H1 (cell line): ENCODE data around the gene COL4A1. TPM values are rescaled to one million over a fixed set of nuclear protein-coding genes. Genes with fewer than 3 reads are reported as not detected.

Source experiments
- CTCF ChIA-PET: fragments of 300-600 bp; sonication (Branson Sonifier 250); formaldehyde crosslinking; loops from one replicate; lab custom pipeline; 2021; ENCODE audit not compliant: partially characterized antibody; lab: Charles Lee
- POLR2A ChIA-PET: fragments of 300-600 bp; sonication (Branson Sonifier 250); formaldehyde crosslinking; loops from one replicate; lab custom pipeline; 2021; ENCODE audit warnings: inconsistent platforms; ENCODE audit not compliant: partially characterized antibody; lab: Charles Lee
- DNase-seq, 2 experiments: peaks; one replicate each; pipeline versions ENCODE4 v3.0.0 to v3.0.0-alpha.2; 2010 to 2022; ENCODE audit warnings: low spot score in 2 of 2, low read depth in 1 of 2, mixed read lengths in 1 of 2
- FAIRE-seq: peaks from 2 replicates; lab custom pipeline; 2011; peaks lifted over from hg19 to GRCh38; lab: Jason Lieb, UNC
- H2AFZ ChIP-seq: 2 replicates; pipeline ENCODE4 v1.8.1; 2012; ENCODE audit warnings: low read length, inconsistent platforms
- H2AK5ac ChIP-seq: 2 replicates; pipeline ENCODE4 v1.6.1; 2013; ENCODE audit warnings: low read depth, low read length
- H2BK120ac ChIP-seq: replicated peaks from 2 replicates; pipeline ENCODE3; 2013; ENCODE audit warnings: low read depth, low read length, inconsistent platforms
- H2BK12ac ChIP-seq: 2 replicates; pipeline ENCODE4 v1.6.1; 2013; ENCODE audit warnings: low read depth, low read length
- H2BK15ac ChIP-seq: 2 replicates; pipeline ENCODE4 v1.6.1; 2013; ENCODE audit warnings: low read length
- H2BK20ac ChIP-seq: 2 replicates; pipeline ENCODE4 v1.6.1; 2013; ENCODE audit warnings: low read length
- H2BK5ac ChIP-seq: 2 replicates; pipeline ENCODE4 v1.6.1; 2013; ENCODE audit warnings: low read depth, low read length
- H3K14ac ChIP-seq: 2 replicates; pipeline ENCODE4 v1.6.1; 2013; ENCODE audit warnings: inconsistent platforms; ENCODE audit not compliant: insufficient read length
- H3K18ac ChIP-seq: 2 replicates; pipeline ENCODE4 v1.6.1; 2013; ENCODE audit warnings: low read length; ENCODE audit errors: extremely low read depth
- H3K23ac ChIP-seq: 2 replicates; pipeline ENCODE4 v1.6.1; 2013; ENCODE audit warnings: inconsistent platforms; ENCODE audit not compliant: insufficient read length
- H3K23me2 ChIP-seq: 2 replicates; pipeline ENCODE4 v1.6.1; 2013; ENCODE audit warnings: low read depth, low read length
- H3K27ac ChIP-seq: 2 replicates; pipeline ENCODE4 v1.6.1; 2011; ENCODE audit warnings: low read depth, low read length, inconsistent platforms
- H3K27me3 ChIP-seq, 4 experiments: replicated peaks in 1 of 4; 1 replicate in 1 of 4; 2 replicates in 3 of 4; pipeline versions ENCODE4 v1.6.1 to v1.8.1; 2011 to 2013; ENCODE audit warnings: low read length in 3 of 4, mild to moderate bottlenecking in 3 of 4, inconsistent platforms in 2 of 4, mixed read lengths in 2 of 4, moderate library complexity in 1 of 4; ENCODE audit not compliant: control insufficient read depth in 3 of 4, insufficient read depth in 3 of 4; ENCODE audit errors: extremely low read depth in 1 of 4
- H3K36me3 ChIP-seq, 4 experiments: 2 replicates each; pipeline versions ENCODE4 v1.6.1 to v1.8.1; 2011 to 2013; ENCODE audit warnings: mild to moderate bottlenecking in 4 of 4, low read length in 3 of 4, moderate library complexity in 2 of 4, control low read depth in 1 of 4, inconsistent platforms in 1 of 4; ENCODE audit not compliant: insufficient read depth in 4 of 4, control insufficient read depth in 2 of 4
- H3K4ac ChIP-seq: replicated peaks from 2 replicates; pipeline ENCODE3; 2013; ENCODE audit warnings: low read length, low read depth, mixed read lengths, inconsistent platforms; ENCODE audit not compliant: insufficient read length
- H3K4me1 ChIP-seq, 4 experiments: replicated peaks in 1 of 4; 1 replicate in 1 of 4; 2 replicates in 3 of 4; pipeline versions ENCODE4 v1.6.1 to v1.8.1; 2011 to 2013; ENCODE audit warnings: low read length in 3 of 4, inconsistent platforms in 2 of 4, mixed read lengths in 1 of 4; ENCODE audit not compliant: insufficient read depth in 4 of 4, control insufficient read depth in 3 of 4
- H3K4me2 ChIP-seq, 2 experiments: 2 replicates each; pipeline versions ENCODE4 v1.6.1 to v1.8.1; 2011 to 2013; ENCODE audit warnings: low read depth in 2 of 2, low read length in 2 of 2, control low read depth in 1 of 2, inconsistent platforms in 1 of 2, mild to moderate bottlenecking in 1 of 2; ENCODE audit not compliant: insufficient read depth in 1 of 2
- H3K4me3 ChIP-seq, 4 experiments: fragments of 200-600, 300-600 bp in 1 of 4; sonication (generic), shearing (Covaris generic), sonication (Bioruptor Twin) in 1 of 4; 2 replicates each; pipeline versions ENCODE4 v1.5.1 to v1.8.1; 2011 to 2016; ENCODE audit warnings: low read length in 4 of 4, low read depth in 3 of 4, control low read depth in 2 of 4, inconsistent platforms in 2 of 4, mild to moderate bottlenecking in 2 of 4, mixed read lengths in 1 of 4, moderate library complexity in 1 of 4; ENCODE audit not compliant: insufficient read depth in 2 of 4; ENCODE audit errors: extremely low read depth in 1 of 4
- H3K56ac ChIP-seq: replicated peaks from 2 replicates; pipeline ENCODE3; 2013; ENCODE audit warnings: low read depth, mild to moderate bottlenecking, mixed read lengths, low read length, inconsistent platforms; ENCODE audit not compliant: insufficient read length
- H3K79me1 ChIP-seq: 2 replicates; pipeline ENCODE4 v1.6.1; 2013; ENCODE audit warnings: low read depth, low read length, control low read depth
- H3K79me2 ChIP-seq, 2 experiments: 2 replicates each; pipeline versions ENCODE4 v1.6.1 to v1.8.1; 2012 to 2013; ENCODE audit warnings: low read length in 2 of 2, mild to moderate bottlenecking in 2 of 2, inconsistent platforms in 1 of 2; ENCODE audit not compliant: insufficient read depth in 2 of 2, control insufficient read depth in 1 of 2
- H3K9ac ChIP-seq, 4 experiments: replicated peaks in 1 of 4; 1 replicate in 1 of 4; 2 replicates in 3 of 4; pipeline versions ENCODE4 v1.6.1 to v1.8.1; 2011 to 2013; ENCODE audit warnings: low read depth in 3 of 4, low read length in 3 of 4, control low read depth in 2 of 4, mild to moderate bottlenecking in 2 of 4, moderate library complexity in 2 of 4, inconsistent platforms in 1 of 4; ENCODE audit errors: extremely low read depth in 1 of 4
- H3K9me3 ChIP-seq, 2 experiments: 2 replicates each; pipeline versions ENCODE4 v1.6.1 to v1.8.1; 2012 to 2013; ENCODE audit warnings: mild to moderate bottlenecking in 2 of 2, moderate library complexity in 2 of 2, control low read depth in 1 of 2, inconsistent platforms in 1 of 2, low read depth in 1 of 2, low read length in 1 of 2, mixed read lengths in 1 of 2; ENCODE audit not compliant: insufficient read depth in 2 of 2
- H4K20me1 ChIP-seq, 2 experiments: replicated peaks in 1 of 2; 2 replicates each; pipeline versions ENCODE3 to v1.8.1; 2011 to 2013; ENCODE audit warnings: inconsistent platforms in 2 of 2, low read length in 2 of 2, mild to moderate bottlenecking in 1 of 2; ENCODE audit not compliant: insufficient read depth in 2 of 2, control insufficient read depth in 1 of 2
- H4K5ac ChIP-seq: 2 replicates; pipeline ENCODE4 v1.6.1; 2013; ENCODE audit warnings: low read length, low read depth, mixed read lengths, inconsistent platforms; ENCODE audit not compliant: insufficient read length
- H4K8ac ChIP-seq: 2 replicates; pipeline ENCODE4 v1.8.0; 2013; ENCODE audit warnings: mild to moderate bottlenecking, moderate library complexity, low read length, inconsistent platforms; ENCODE audit not compliant: insufficient read depth; ENCODE audit errors: extremely low read depth
- H4K91ac ChIP-seq: replicated peaks from 2 replicates; pipeline ENCODE3; 2013; ENCODE audit warnings: low read length, mixed read lengths, inconsistent platforms; ENCODE audit not compliant: insufficient read length
- CBX5 ChIP-seq: fragments of 300-800, 300-1000 bp; sonication (generic); IDR thresholded peaks from 2 replicates; pipeline ENCODE4 v1.7.1; 2016; ENCODE audit warnings: antibody characterized with exemption, low read length, low read depth
- CHD1 ChIP-seq: IDR thresholded peaks from 2 replicates; pipeline ENCODE4 v1.6.1; 2012; ENCODE audit warnings: low read depth, low read length, improper control_type of control experiment
- CHD2 ChIP-seq: IDR thresholded peaks from 2 replicates; pipeline ENCODE4 v1.6.1; 2012; ENCODE audit warnings: low read length, improper control_type of control experiment
- CREB1 ChIP-seq: IDR thresholded peaks from 2 replicates; pipeline ENCODE4 v1.6.1; 2012; ENCODE audit warnings: inconsistent platforms
- EP300 ChIP-seq, 2 experiments: IDR thresholded peaks; 1 replicate in 1 of 2; 2 replicates in 1 of 2; pipeline ENCODE4 v1.6.1; 2011 to 2012; ENCODE audit warnings: low read depth in 2 of 2, low read length in 2 of 2, mild to moderate bottlenecking in 2 of 2, borderline replicate concordance in 1 of 2, inconsistent platforms in 1 of 2, moderate library complexity in 1 of 2
- HDAC6 ChIP-seq: IDR thresholded peaks from one replicate; pipeline ENCODE4 v1.7.1; 2012; ENCODE audit warnings: low read depth, mild to moderate bottlenecking, inconsistent platforms, low read length, moderate library complexity
- MAX ChIP-seq: IDR thresholded peaks from 2 replicates; pipeline ENCODE4 v1.6.1; 2012; ENCODE audit warnings: inconsistent platforms
- PHF8 ChIP-seq: fragments of 200-600 bp; sonication (generic); conservative IDR thresholded peaks from 2 replicates; pipeline ENCODE4 v1.7.1; 2012; ENCODE audit warnings: low read depth, mild to moderate bottlenecking, inconsistent platforms, low read length, moderate library complexity
- POLR2AphosphoS5 ChIP-seq: IDR thresholded peaks from 2 replicates; pipeline ENCODE4 v1.6.1; 2011; ENCODE audit warnings: low read depth, low read length
- RFX5 ChIP-seq: IDR thresholded peaks from 2 replicates; pipeline ENCODE4 v1.6.1; 2011; ENCODE audit warnings: low read depth, low read length, improper control_type of control experiment, borderline replicate concordance
- SIX5 ChIP-seq: IDR thresholded peaks from 2 replicates; pipeline ENCODE4 v1.6.1; 2011; ENCODE audit warnings: mild to moderate bottlenecking, low read depth, low read length
- SP1 ChIP-seq: IDR thresholded peaks from 2 replicates; pipeline ENCODE4 v1.6.1; 2011; ENCODE audit warnings: low read depth, low read length
- SP2 ChIP-seq: IDR thresholded peaks from 2 replicates; pipeline ENCODE4 v1.6.1; 2012; ENCODE audit warnings: mild to moderate bottlenecking, low read length, inconsistent platforms
- TCF12 ChIP-seq: IDR thresholded peaks from 2 replicates; pipeline ENCODE4 v1.6.1; 2011; ENCODE audit warnings: low read depth, mild to moderate bottlenecking, low read length
- YY1 ChIP-seq: IDR thresholded peaks from 2 replicates; pipeline ENCODE4 v1.6.1; 2011; ENCODE audit warnings: low read depth, mild to moderate bottlenecking, low read length
- ZNF274 ChIP-seq: IDR thresholded peaks from 2 replicates; pipeline ENCODE4 v1.7.0; 2012; ENCODE audit warnings: low read length, borderline replicate concordance; ENCODE audit errors: extremely low read depth
- WGBS, 2 experiments: shearing (Covaris generic) in 1 of 2; methylation state at CpG; one replicate each; pipeline versions ENCODE4 v1.1.6 to v1.1.7; 2013 to 2015; ENCODE audit warnings: low lambda C conversion rate in 2 of 2, mixed read lengths in 2 of 2, inconsistent platforms in 1 of 2, low coverage in 1 of 2, missing lambda C conversion rate in 1 of 2; ENCODE audit not compliant: insufficient replicate concordance in 2 of 2, insufficient coverage in 1 of 2, insufficient read length in 1 of 2; ENCODE audit errors: extremely low coverage in 1 of 2, missing lambda C conversion rate in 1 of 2; 5-methylcytosine and 5-hydroxymethylcytosine counted together
- polyA plus RNA-seq, 7 experiments: library from polyadenylated mRNA; depleted of rRNA in 3 of 7; stranded (reverse) in 5 of 7; unstranded in 2 of 7; fragments of >200 nt in 5 of 7; fragments of 200-250 nt in 2 of 7; gene quantifications; 1 replicate in 5 of 7; 2 replicates in 1 of 7; 4 replicates in 1 of 7; pipeline versions ENCODE4 v1.2.1 to v1.2.3, GENCODE V29; 2011 to 2013; ENCODE audit warnings: missing spikeins in 2 of 7, mixed read lengths in 2 of 7
- total RNA-seq: library from RNA; stranded (reverse); fragmentation: NEBNext Ultra II Directional; extraction: Animal tissue kit (Norgen Biotek cat#: 25700); gene quantifications from 2 replicates; pipeline ENCODE4 v1.2.1, GENCODE V29; 2021

The COL4A1 gene
- total and polyA plus RNA-seq, 2 of the 8 experiments (the other 6 are each of a cell fraction or from before 2014, with no cell fraction given) = 30.7 to 82.0 TPM

- Histone ChIP-seq H3K36me3 (no peaks in the 10 kb centered on the region), H4K20me1 (peaks cover 0 to 2% of the 10 kb centered on the region in 2 experiments), H3K27me3 (no peaks in the 10 kb centered on the region), H2BK15ac (no peak overlapping the region), H3K4me1 (peaks cover 0 to 3% (median 0%) of the 10 kb centered on the region in 4 experiments; a peak in 3 of 7 replicates), H3K14ac (no peak overlapping the region), H2AFZ (no peak overlapping the region), H2BK120ac (no peak overlapping the region), H3K79me2 (no peaks in the 10 kb centered on the region), H3K4me2 (no peak overlapping the region), H3K79me1 (peaks cover 4% of the 10 kb centered on the region), H2AK5ac (no peak overlapping the region), H3K4ac (no peak overlapping the region), H3K27ac (no peak overlapping the region), H3K9me3 (no peaks in the 10 kb centered on the region), H3K23me2 (peaks cover 1% of the 10 kb centered on the region; the same call in 1 of the 2 replicates), H4K91ac (no peak overlapping the region), H3K9ac (no peak overlapping the region), H4K5ac (no peak overlapping the region), H3K56ac (no peak overlapping the region), H4K8ac (no peak overlapping the region; the same call in 1 of the 2 replicates), H3K23ac (no peak overlapping the region), H2BK12ac (no peak overlapping the region), H2BK20ac (no peak overlapping the region), H3K4me3 (no peak overlapping the region), H3K18ac (no peak overlapping the region), H2BK5ac (no peak overlapping the region)
- DNase-seq (no peak), FAIRE-seq (no peak)
- POLR2A ChIA-PET = no interaction called here
- CTCF ChIA-PET = interaction anchor here (0.9 to 6.4 kb wide), 7 partner anchors 13 to 291 kb away, joined by 3 to 44 read pairs (median 4); no protein-coding TSS in a partner anchor
- WGBS, 2 experiments = 86% methylated on average over 11 of the region's 11 CpGs; no CpG with 5 or more reads in 1 of the 2 experiments
- TF ChIP-seq SIX5 (no peak), ZNF274 (no peak), CHD2 (no peak), PHF8 (no peak), HDAC6 (no peak), SP2 (no peak), CREB1 (no peak), EP300 (IDR thresholded peaks at IDR 0.05; ENCODE audit: borderline replicate concordance in 1 of 2, low read depth in 2 of 2, low read length in 2 of 2) (no peak), CHD1 (no peak), MAX (no peak), TCF12 (no peak), RFX5 (no peak), CBX5 (no peak), POLR2AphosphoS5 (no peak), SP1 (no peak), YY1 (no peak)
Observed at GRCh38 chr13:110225003-110225402, 82.0 kb downstream of the COL4A1 start.
